Measurements from ENCODE around the gene SMAD5. TPM values are rescaled to one million over a fixed set of nuclear protein-coding genes. Genes with fewer than 3 reads are reported as not detected.

Gene SMAD5
- total RNA-seq, result 38.6 and 43.1 TPM in 2 replicates
- 26.5 TPM for total RNA-seq (2013)
- 9.4 and 9.7 TPM in 2 replicates for polyA plus RNA-seq
- 8.9 and 13.9 TPM in 2 replicates for polyA minus RNA-seq

DNA sequence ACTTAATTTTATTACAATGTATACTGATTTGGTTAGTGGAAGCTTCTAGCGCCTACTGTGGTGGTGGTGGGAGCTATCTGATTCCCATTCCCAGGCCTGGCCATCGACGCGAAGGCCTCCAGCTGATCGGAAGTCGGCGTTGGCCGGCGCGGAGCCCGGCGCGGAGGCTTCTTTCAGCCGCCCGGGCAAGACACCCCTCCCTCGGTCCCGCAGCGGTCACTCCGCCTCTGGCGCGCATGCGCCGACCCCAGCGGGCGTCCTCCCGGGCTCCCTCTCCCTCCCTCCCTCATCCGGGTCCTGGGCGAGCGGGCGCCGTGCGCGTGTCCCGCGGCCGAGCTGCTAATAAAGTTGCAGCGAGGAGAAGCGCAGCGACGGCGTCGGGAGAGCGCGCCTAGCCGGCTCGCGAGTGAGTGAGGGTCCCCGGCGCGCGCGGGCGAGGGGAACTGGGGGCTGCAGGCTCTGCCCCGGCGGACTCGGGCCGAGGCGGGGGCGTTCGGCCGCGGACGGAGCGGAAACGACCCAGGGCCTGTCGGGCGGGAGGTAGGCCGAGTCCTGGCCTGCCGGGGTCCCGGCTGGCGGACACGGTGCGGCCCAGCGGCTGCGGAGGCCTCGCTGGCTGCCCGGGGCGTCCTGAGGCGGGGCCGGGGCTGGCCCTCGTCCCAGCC, at the start of gene SMAD5:
Gene SMAD5 (plus strand): TSS at position 289 of the 665 bp plus-strand sequence. CDS start 20,916 bp downstream, outside the sequence.
- Histone ChIP-seq H2AFZ (ENCODE audit: insufficient read depth, low read depth, low read length, poor library complexity, severe bottlenecking) (peak within 1 kb of the TSS; percentile 89), H3K79me2 (ENCODE audit: control insufficient read depth, insufficient read depth, low read length) (peaks cover 66% of the 10 kb centered on the region), H3K4me3 (ENCODE audit: control extremely low read depth in 1 of 5, extremely low read depth in 1 of 5, insufficient read depth in 1 of 5, low read depth in 2 of 5, low read length in 4 of 5) (peak within 1 kb of the TSS; percentile 60 to 92 (median 76)), H3K27me3 (replicated peaks in 1 of 4; ENCODE audit: control extremely low read depth in 1 of 4, control insufficient read depth in 3 of 4, insufficient read depth in 4 of 4, low read length in 3 of 4) (peaks cover 0 to 9% (median 2%) of the 10 kb centered on the region in 4 experiments), H3K9me3 (ENCODE audit: control extremely low read depth in 1 of 3, control insufficient read depth in 2 of 3, insufficient read depth in 1 of 3, low read length in 2 of 3) (no peaks in the 10 kb centered on the region), H3K27ac (ENCODE audit: low read length in 2 of 2) (peak within 1 kb of the TSS; percentile 28 to 83), H3K4me2 (replicated peaks; ENCODE audit: low read depth, low read length, poor library complexity, severe bottlenecking) (peak within 1 kb of the TSS; percentile 86), H4K20me1 (ENCODE audit: control insufficient read depth, insufficient read depth, low read length, poor library complexity, severe bottlenecking) (peaks cover 9% of the 10 kb centered on the region), H3K9ac (ENCODE audit: low read length) (peak within 1 kb of the TSS; percentile 94), H3K36me3 (replicated peaks in 1 of 2; ENCODE audit: control extremely low read depth in 1 of 2, control insufficient read depth in 1 of 2, extremely low read depth in 1 of 2, insufficient read depth in 2 of 2, low read length in 1 of 2) (no peaks in the 10 kb centered on the region), H3K4me1 (ENCODE audit: control insufficient read depth in 2 of 2, insufficient read depth in 2 of 2, low read length in 2 of 2) (peaks cover 10 to 17% of the 10 kb centered on the region in 2 donors)
- WGBS (ENCODE audit: insufficient coverage), result under 1% methylated on average over 80 of the region's 81 CpGs
- H3K27ac Mint-ChIP-seq, result peak within 1 kb of the TSS; percentile 95
- intact Hi-C loops (cut with micrococcal nuclease), result loop anchor here (5.0 kb wide), 2 partner anchors 40 to 735 kb away; partner anchors contain the start of gene MACROH2A1
- ChIA-PET CTCF (interaction anchor here (1.4 kb wide), 1 partner anchor 15 kb away, joined by 5 read pairs; no protein-coding TSS in a partner anchor), POLR2A (no interaction called here)
- no peaks in the 10 kb centered on the region for H3K9me3 Mint-ChIP-seq (ENCODE audit: insufficient read depth)
- DNase-seq (peak; percentile 88), ATAC-seq (ENCODE audit: low read depth) (peak; percentile 87)
- peak within 1 kb of the TSS; percentile 98 for H3K4me3 Mint-ChIP-seq
- H3K4me1 Mint-ChIP-seq, result peaks cover 32% of the 10 kb centered on the region
- H3K27me3 Mint-ChIP-seq, result peaks cover 10% of the 10 kb centered on the region
- no peak for TF ChIP-seq EZH2 (IDR thresholded peaks at IDR 0.05; ENCODE audit: borderline replicate concordance, insufficient read depth, low read depth, low read length, poor library complexity, severe bottlenecking)
- TF ChIP-seq, protein P1, sequence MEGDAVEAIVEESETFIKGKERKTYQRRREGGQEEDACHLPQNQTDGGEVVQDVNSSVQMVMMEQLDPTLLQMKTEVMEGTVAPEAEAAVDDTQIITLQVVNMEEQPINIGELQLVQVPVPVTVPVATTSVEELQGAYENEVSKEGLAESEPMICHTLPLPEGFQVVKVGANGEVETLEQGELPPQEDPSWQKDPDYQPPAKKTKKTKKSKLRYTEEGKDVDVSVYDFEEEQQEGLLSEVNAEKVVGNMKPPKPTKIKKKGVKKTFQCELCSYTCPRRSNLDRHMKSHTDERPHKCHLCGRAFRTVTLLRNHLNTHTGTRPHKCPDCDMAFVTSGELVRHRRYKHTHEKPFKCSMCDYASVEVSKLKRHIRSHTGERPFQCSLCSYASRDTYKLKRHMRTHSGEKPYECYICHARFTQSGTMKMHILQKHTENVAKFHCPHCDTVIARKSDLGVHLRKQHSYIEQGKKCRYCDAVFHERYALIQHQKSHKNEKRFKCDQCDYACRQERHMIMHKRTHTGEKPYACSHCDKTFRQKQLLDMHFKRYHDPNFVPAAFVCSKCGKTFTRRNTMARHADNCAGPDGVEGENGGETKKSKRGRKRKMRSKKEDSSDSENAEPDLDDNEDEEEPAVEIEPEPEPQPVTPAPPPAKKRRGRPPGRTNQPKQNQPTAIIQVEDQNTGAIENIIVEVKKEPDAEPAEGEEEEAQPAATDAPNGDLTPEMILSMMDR (IDR thresholded peaks at IDR 0.05), result no peak

DNA sequence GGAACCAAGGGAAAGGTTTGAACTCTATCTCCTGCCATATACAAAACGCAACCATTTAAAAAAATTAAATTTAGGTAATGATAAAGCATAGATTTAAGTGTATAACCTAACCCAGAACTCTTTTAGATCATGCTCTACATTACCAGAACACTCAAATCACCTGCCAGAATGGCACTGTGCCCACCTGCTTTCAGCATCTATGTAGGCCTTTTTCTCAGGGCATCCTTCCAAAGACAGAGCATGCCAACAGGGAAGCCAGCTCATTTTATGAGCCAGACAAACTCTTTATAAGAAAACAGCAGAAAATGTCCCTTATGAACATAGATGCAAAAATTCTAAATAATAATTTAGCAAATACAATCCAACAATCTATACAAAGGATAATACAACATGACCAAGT, 47.9 kb upstream of the SMAD5 start:
- Histone ChIP-seq H3K4me1 (ENCODE audit: control insufficient read depth in 2 of 2, insufficient read depth in 2 of 2, low read length in 2 of 2) (peaks cover 1 to 12% of the 10 kb centered on the region in 2 donors), H3K4me2 (replicated peaks; ENCODE audit: low read depth, low read length, poor library complexity, severe bottlenecking) (no peak overlapping the region), H3K27me3 (replicated peaks in 1 of 4; ENCODE audit: control extremely low read depth in 1 of 4, control insufficient read depth in 3 of 4, insufficient read depth in 4 of 4, low read length in 3 of 4) (peaks cover 0 to 35% (median 10%) of the 10 kb centered on the region in 4 experiments), H3K36me3 (replicated peaks in 1 of 2; ENCODE audit: control extremely low read depth in 1 of 2, control insufficient read depth in 1 of 2, extremely low read depth in 1 of 2, insufficient read depth in 2 of 2, low read length in 1 of 2) (no peaks in the 10 kb centered on the region), H4K20me1 (ENCODE audit: control insufficient read depth, insufficient read depth, low read length, poor library complexity, severe bottlenecking) (no peaks in the 10 kb centered on the region), H3K9me3 (ENCODE audit: control extremely low read depth in 1 of 3, control insufficient read depth in 2 of 3, insufficient read depth in 1 of 3, low read length in 2 of 3) (no peaks in the 10 kb centered on the region), H3K27ac (ENCODE audit: low read length in 2 of 2) (no peak overlapping the region), H2AFZ (ENCODE audit: insufficient read depth, low read depth, low read length, poor library complexity, severe bottlenecking) (no peak overlapping the region), H3K9ac (ENCODE audit: low read length) (no peak overlapping the region), H3K79me2 (ENCODE audit: control insufficient read depth, insufficient read depth, low read length) (no peaks in the 10 kb centered on the region), H3K4me3 (ENCODE audit: control extremely low read depth in 1 of 5, extremely low read depth in 1 of 5, insufficient read depth in 1 of 5, low read depth in 2 of 5, low read length in 4 of 5) (no peak overlapping the region)
- CTCF ChIA-PET, result no interaction called here
- no peak overlapping the region for H3K4me3 Mint-ChIP-seq
- peaks cover 7% of the 10 kb centered on the region for H3K4me1 Mint-ChIP-seq
- TF ChIP-seq EZH2 (IDR thresholded peaks at IDR 0.05; ENCODE audit: borderline replicate concordance, insufficient read depth, low read depth, low read length, poor library complexity, severe bottlenecking), result no peak
- TF ChIP-seq, protein P1 (IDR thresholded peaks at IDR 0.05), result no peak
- peaks cover 16% of the 10 kb centered on the region for H3K27me3 Mint-ChIP-seq
- H3K9me3 Mint-ChIP-seq (ENCODE audit: insufficient read depth), result no peaks in the 10 kb centered on the region
- no peak overlapping the region for H3K27ac Mint-ChIP-seq
- intact Hi-C loops (cut with micrococcal nuclease), result no loop called here
- no CpG with 5 or more reads among the region's 1 CpG for WGBS (ENCODE audit: insufficient coverage)
- ATAC-seq (ENCODE audit: low read depth) (no peak), DNase-seq (no peak)
- POLR2A ChIA-PET, result no interaction called here

Measured in B cell (primary cell).